Endodermal cell (in vitro differentiated cells): ENCODE results near the gene GLIS1. TPM values are rescaled to one million over a fixed set of nuclear protein-coding genes. Genes with fewer than 3 reads are reported as not detected.

Source experiments
- DNase-seq: peaks from one replicate; pipeline ENCODE4 v3.0.0-alpha.2; 2017
- H3K27ac ChIP-seq: 2 replicates; pipeline ENCODE4 v1.5.1; 2013; ENCODE audit warnings: mild to moderate bottlenecking, low read depth, low read length, moderate library complexity
- H3K27me3 ChIP-seq: 2 replicates; pipeline ENCODE4 v1.6.1; 2013; ENCODE audit warnings: mild to moderate bottlenecking, low read length, moderate library complexity; ENCODE audit not compliant: insufficient read depth, control insufficient read depth, poor library complexity, severe bottlenecking
- H3K36me3 ChIP-seq: 2 replicates; pipeline ENCODE4 v1.7.0; 2013; ENCODE audit warnings: mild to moderate bottlenecking, low read length, moderate library complexity; ENCODE audit not compliant: control insufficient read depth, insufficient read depth
- H3K4me1 ChIP-seq: one replicate; pipeline ENCODE4 v1.7.0; 2013; ENCODE audit warnings: low read length; ENCODE audit not compliant: control insufficient read depth, insufficient read depth
- H3K4me3 ChIP-seq: 2 replicates; pipeline ENCODE4 v1.5.1; 2013; ENCODE audit warnings: mild to moderate bottlenecking, low read length, moderate library complexity
- H3K9ac ChIP-seq: 2 replicates; pipeline ENCODE4 v1.6.1; 2013; ENCODE audit warnings: mild to moderate bottlenecking, low read length, moderate library complexity; ENCODE audit not compliant: poor library complexity, severe bottlenecking; ENCODE audit errors: extremely low read depth
- H3K9me3 ChIP-seq: 2 replicates; pipeline ENCODE4 v1.6.1; 2013; ENCODE audit warnings: mild to moderate bottlenecking, low read length, moderate library complexity; ENCODE audit not compliant: control insufficient read depth
- H3K27ac Mint-ChIP-seq: 2 replicates; pipeline ENCODE4 v1.8.0; 2020; ENCODE audit warnings: mixed read lengths
- H3K27me3 Mint-ChIP-seq: 2 replicates; pipeline ENCODE4 v1.8.0; 2021; ENCODE audit warnings: mild to moderate bottlenecking, mixed read lengths; ENCODE audit not compliant: insufficient read depth
- H3K36me3 Mint-ChIP-seq: 2 replicates; pipeline ENCODE4 v1.8.0; 2020; ENCODE audit warnings: low read depth, mixed read lengths
- H3K4me1 Mint-ChIP-seq: 2 replicates; pipeline ENCODE4 v1.8.0; 2020; ENCODE audit warnings: mixed read lengths
- H3K4me3 Mint-ChIP-seq: 2 replicates; pipeline ENCODE4 v1.8.0; 2020; ENCODE audit warnings: mild to moderate bottlenecking, moderate library complexity, mixed read lengths
- H3K9me3 Mint-ChIP-seq: 2 replicates; pipeline ENCODE4 v1.8.0; 2020; ENCODE audit warnings: mild to moderate bottlenecking, mixed read lengths
- CTCF ChIP-seq: fragments of 200-600 bp; sonication (generic); conservative IDR thresholded peaks from 2 replicates; pipeline ENCODE4 v1.5.0; 2021; ENCODE audit warnings: antibody characterized with exemption, mild to moderate bottlenecking
- WGBS, 2 experiments: methylation state at CpG; one replicate each; pipeline versions ENCODE4 v1.1.5 to v1.1.7; 2013; ENCODE audit warnings: missing lambda C conversion rate in 2 of 2, mixed read lengths in 1 of 2; ENCODE audit not compliant: insufficient coverage in 1 of 2, insufficient read length in 1 of 2; 5-methylcytosine and 5-hydroxymethylcytosine counted together
- total RNA-seq, 2 donors: library from RNA; stranded (reverse); fragmentation: NEBNext Ultra II Directional in 1 of 2; extraction: Animal tissue kit (Norgen Biotek cat#: 25700) in 1 of 2; gene quantifications; 2 replicates in 1 of 2; 3 replicates in 1 of 2; pipeline ENCODE4 v1.2.1, GENCODE V29; 2021

Gene GLIS1
- total RNA-seq, 2 donors from 2014 or later = 2.1 to 3.9 TPM

GRCh38 chr1:53622531-53622930 is 116.4 kb downstream of the GLIS1 start:
- no peaks in the 10 kb centered on the region for H3K4me1 ChIP-seq
- no peak overlapping the region for H3K4me3 ChIP-seq
- Mint-ChIP-seq H3K4me3 (no peak overlapping the region), H3K27me3 (no peaks in the 10 kb centered on the region), H3K9me3 (no peaks in the 10 kb centered on the region), H3K36me3 (no peaks in the 10 kb centered on the region), H3K27ac (no peak overlapping the region), H3K4me1 (no peaks in the 10 kb centered on the region)
- peak; percentile 51 for TF ChIP-seq CTCF
- H3K9ac ChIP-seq = no peak overlapping the region
- H3K9me3 ChIP-seq = no peaks in the 10 kb centered on the region
- H3K27ac ChIP-seq = no peak overlapping the region
- no peaks in the 10 kb centered on the region for H3K27me3 ChIP-seq
- DNase-seq = peak; percentile 60
- no peaks in the 10 kb centered on the region for H3K36me3 ChIP-seq
- 81 to 84% methylated on average over 3 to 4 of the region's 5 CpGs for WGBS, 2 experiments

- 94% methylated on average over 3 to 4 of the region's 4 CpGs for WGBS, 2 experiments
- no peak overlapping the region for H3K27ac ChIP-seq
- DNase-seq = peak; percentile 20
Observed at GRCh38 chr1:53621144-53621543, 117.8 kb downstream of the GLIS1 start.

GRCh38 chr1:53620061-53620855 is 118.7 kb downstream of the GLIS1 start:
- Histone ChIP-seq H3K9me3 (no peaks in the 10 kb centered on the region), H3K36me3 (no peaks in the 10 kb centered on the region), H3K27me3 (no peaks in the 10 kb centered on the region), H3K4me3 (no peak overlapping the region), H3K4me1 (no peaks in the 10 kb centered on the region), H3K27ac (no peak overlapping the region), H3K9ac (no peak overlapping the region)
- Mint-ChIP-seq H3K27me3 (no peaks in the 10 kb centered on the region), H3K27ac (no peak overlapping the region), H3K36me3 (no peaks in the 10 kb centered on the region), H3K4me3 (no peak overlapping the region), H3K4me1 (no peaks in the 10 kb centered on the region), H3K9me3 (no peaks in the 10 kb centered on the region)
- peak; percentile 44 for DNase-seq
- no peak for TF ChIP-seq CTCF
- WGBS, 2 experiments = 89 to 90% methylated on average over 20 to 22 of the region's 22 CpGs

More at GRCh38 chr1:53621144-53621543, 117.8 kb downstream of the GLIS1 start:
- no peaks in the 10 kb centered on the region for H3K27me3 Mint-ChIP-seq
- H3K4me1 Mint-ChIP-seq = no peaks in the 10 kb centered on the region
- no peaks in the 10 kb centered on the region for H3K36me3 ChIP-seq
- no peak overlapping the region for H3K4me3 ChIP-seq
- no peak for TF ChIP-seq CTCF
- H3K36me3 Mint-ChIP-seq = no peaks in the 10 kb centered on the region
- H3K27me3 ChIP-seq = no peaks in the 10 kb centered on the region
- H3K9me3 ChIP-seq = no peaks in the 10 kb centered on the region
- no peaks in the 10 kb centered on the region for H3K9me3 Mint-ChIP-seq
- H3K27ac Mint-ChIP-seq = no peak overlapping the region
- H3K9ac ChIP-seq = no peak overlapping the region
- no peaks in the 10 kb centered on the region for H3K4me1 ChIP-seq
- H3K4me3 Mint-ChIP-seq = no peak overlapping the region
